KG1 (cell line): ENCODE measurements around the gene DCP1A.
"Not testable (repeated sequence)": the region's sequence is repeated elsewhere in the genome, so short reads cannot be mapped to it uniquely, and the experiment has no call there.

Experiments used
- DNase-seq: peaks from one replicate; lab custom pipeline; 2025; lab: John Stamatoyannopoulos, UW

DCP1A gene

GRCh38 chr3:53328746-53329145 is 18.6 kb downstream of the DCP1A start:
- no peak for DNase-seq

- not testable (repeated sequence) for DNase-seq
These were observed 19.4 kb downstream of the DCP1A start for GRCh38 chr3:53327986-53328385.

GRCh38 chr3:53324105-53324504 is 23.2 kb downstream of the DCP1A start:
- DNase-seq, result no peak

- DNase-seq, result no peak
These were observed 26.6 kb downstream of the DCP1A start for GRCh38 chr3:53320697-53321096.

- no peak for DNase-seq
These were observed 28.8 kb downstream of the DCP1A start for GRCh38 chr3:53318522-53318921.

DNA sequence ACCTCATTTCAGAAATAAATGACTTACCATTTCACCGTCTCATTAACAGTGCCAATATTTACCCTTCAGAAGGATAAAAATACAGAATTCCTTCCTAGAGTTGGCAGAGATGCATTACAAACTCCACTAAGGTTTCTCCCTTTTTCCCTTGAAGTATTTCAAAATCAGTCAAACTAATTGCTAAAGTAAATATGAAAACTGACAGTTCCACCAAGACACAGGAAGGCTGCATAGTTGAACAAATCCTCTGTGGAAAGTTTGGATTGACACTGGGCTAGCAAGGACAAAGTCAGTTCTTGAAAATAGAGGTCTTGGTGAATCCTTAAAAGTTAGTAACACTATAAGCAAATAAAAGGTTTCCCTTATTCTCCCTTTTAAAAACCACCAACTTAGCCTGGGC is 34.5 kb downstream of the DCP1A start:
- DNase-seq, result no peak

DNA sequence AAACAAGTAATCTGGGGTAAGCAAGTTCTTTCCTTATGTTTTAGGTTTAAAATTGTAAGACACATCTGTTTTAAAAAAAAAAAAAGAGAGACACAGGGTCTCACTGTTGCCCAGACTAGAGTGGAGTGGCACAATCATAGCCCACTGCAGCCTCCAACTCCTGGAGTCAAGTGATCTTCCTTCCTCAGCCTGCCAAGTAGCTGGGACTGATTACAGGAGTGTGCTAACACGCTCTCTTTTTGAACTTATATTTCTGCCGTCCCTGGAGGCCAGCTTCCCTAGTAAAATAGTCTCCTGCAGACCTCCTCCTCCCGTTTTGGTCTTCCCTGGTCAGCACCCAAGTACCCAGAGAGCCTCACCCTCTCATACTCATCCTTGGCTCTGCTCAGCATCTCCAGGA is 35.5 kb downstream of the DCP1A start:
- no peak for DNase-seq

DNA sequence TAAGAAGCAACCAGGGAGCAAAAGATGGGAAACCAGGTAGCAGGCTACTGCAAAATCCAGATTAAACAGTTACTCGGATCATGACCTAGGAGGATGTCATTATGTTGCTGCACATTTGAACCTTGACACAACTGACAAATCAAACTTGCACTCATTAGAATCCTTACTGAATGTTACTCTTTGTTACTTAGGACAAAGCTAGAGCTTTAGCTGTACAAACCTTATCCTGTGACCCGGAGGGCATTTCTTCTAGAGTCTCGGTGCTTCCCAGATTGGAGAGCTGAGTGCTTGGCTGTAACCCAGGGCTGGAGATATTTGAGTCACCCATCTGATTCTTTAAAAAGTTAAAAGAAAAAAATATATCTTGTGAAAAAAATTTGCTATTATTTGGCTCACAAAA is 43.4 kb downstream of the DCP1A start:
- DNase-seq, result no peak

DNA sequence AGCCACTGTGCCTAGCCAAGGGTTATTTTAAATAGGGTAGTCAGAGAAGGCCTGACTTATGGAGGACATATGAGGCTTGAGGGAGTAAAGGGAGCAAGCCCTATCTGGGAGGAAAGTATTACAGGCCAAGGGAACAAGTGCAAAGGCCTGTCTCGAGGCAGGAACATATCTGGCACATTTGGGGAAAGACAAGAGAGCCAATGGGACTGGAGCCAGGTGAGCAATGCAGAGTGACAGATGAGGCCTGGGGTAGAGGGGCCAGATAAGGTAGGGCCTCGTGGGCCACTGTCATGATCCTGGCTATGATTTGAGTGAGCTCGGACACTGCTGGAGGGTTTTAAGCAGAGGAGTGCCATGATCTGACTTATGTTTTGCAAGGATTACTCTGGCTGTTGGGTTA is 43.8 kb downstream of the DCP1A start:
- no peak for DNase-seq

DNA sequence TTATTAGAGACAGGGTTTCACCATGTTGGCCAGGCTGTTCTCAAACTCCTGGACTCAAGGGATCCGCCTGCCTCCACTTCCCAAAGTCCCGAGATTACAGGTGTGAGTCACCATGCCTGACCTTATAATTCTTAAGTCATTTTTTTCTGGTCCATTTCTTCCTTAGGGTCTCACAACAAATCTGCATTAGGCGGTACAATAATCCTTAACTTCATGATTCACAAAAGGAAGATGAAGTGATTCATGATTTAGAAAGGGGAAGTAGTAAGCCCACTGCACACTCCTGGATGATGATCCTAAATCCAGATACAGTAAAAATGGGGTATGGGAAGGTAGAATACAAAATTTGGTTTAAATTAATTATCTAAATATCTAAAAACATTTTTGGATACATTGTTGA is 46.5 kb downstream of the DCP1A start:
- DNase-seq, result no peak

GRCh38 chr3:53299611-53300023 is 47.7 kb downstream of the DCP1A start:
- DNase-seq, result peak; percentile 19

DNA sequence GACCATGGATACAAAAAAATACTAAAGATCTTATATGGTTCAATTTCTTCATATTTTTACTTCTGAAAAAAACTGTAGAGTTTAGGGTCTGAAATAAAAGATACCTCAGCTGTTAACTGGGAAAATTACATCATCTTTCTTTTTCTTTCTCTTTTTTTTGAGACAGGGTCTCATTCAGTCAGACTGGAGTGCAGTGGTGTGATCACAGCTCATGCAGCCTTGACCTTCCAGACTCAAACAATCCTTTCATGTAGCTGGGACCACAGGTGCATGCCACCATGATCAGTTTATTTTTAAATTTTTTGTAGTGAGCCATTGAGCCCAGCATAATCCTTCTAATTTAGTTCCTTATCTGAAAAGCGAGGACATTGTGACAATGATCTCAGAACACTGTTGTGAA is 51.9 kb downstream of the DCP1A start:
- DNase-seq, result no peak

DNA sequence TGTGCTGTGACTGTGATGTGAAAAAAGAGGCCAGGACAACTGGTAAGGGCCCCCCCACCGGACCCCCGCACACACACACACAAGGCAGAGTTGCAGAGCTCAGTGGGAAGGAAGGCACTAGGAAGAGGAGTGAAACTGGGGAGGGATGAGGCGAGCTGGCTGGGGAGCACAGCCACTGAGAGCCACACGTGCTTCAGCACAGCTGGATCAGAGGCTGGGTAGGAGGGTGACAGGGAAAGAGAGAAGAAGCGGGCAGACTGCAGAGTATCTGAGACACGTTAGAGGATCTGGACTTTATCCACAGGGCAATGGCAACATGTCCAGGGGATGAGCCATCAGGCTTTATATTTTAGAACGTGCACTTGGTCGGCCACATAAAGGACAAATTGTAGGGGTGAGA is 53.5 kb downstream of the DCP1A start:
- no peak for DNase-seq

- DNase-seq, result no peak
These were observed 59.1 kb downstream of the DCP1A start for GRCh38 chr3:53288214-53288613.

DNA sequence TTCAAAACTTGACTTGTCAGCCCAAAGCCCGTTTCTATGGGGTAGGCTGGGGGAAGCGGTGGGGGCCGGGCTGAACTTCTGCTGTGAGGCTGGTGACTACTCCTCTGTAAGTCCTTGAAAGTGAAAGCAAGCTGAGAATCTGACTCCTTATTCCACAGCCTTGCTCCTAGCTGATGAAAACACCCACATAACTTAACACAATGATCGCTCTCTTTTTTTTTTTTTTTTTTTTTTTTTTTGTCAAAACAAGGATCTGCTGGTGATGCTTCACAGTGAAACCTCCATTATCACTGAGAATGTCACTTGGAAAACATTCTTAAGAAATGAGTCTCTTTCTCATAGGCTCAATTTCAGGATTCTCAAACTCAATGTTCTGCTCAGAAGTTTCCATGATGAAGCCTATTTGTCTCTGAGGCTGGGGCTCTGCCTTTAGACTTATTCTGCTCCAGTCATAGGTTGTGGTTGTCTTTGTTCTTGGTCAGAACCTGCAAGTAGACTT is 60.2 kb downstream of the DCP1A start:
- DNase-seq, result no peak

GRCh38 chr3:53286727-53287126 is 60.6 kb downstream of the DCP1A start:
- DNase-seq, result no peak

GRCh38 chr3:53282581-53282980 is 64.8 kb downstream of the DCP1A start:
- no peak for DNase-seq

DNA sequence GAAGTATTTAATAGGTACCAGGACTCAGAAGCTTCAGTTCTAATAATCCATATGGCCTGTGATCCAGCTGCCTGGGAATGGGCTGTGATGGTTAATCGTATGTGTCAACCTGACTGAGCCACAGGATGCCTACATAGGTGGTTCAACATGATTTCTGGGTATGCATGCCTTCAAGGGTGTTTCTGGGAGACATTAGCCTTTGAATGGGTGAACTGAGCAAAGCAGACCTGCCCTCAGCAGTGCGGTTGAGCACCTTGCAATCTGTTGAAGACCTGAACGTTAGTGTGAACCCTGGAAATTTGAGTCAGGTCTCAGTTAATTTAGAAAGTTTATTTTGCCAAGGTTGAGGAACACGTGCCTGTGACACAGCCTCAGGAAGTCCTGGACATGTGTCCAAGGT is 68.7 kb downstream of the DCP1A start:
- no peak for DNase-seq

GRCh38 chr3:53274938-53275605 is 72.3 kb downstream of the DCP1A start:
- DNase-seq, result peak; percentile 45

DNA sequence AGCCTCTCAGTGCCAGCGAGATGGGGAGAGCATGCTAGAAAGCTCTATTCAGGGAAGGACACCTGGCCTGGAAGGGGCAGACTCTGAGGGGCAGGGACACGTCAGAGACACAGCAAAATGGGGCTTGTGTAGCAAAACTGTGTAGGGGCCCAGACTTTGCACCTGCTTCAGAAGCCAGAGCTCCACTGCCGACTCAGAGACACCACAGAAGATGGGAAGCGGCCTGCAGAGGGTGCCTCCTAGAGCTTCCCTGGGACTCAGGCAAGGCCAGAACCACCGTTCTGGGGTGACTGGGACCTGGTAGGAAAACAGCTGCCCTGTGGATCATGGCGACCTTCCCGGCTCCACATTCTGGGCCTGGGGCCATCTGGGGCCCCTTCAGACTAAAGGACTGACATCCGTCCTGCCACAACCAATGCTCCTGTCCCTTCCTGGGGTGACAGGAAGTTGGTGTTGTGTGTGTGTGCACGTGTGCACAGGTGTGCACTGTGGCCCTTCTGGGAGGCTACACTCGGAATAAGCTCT is 74.1 kb downstream of the DCP1A start:
- DNase-seq, result no peak

GRCh38 chr3:53269888-53270880 is 77.2 kb downstream of the DCP1A start:
- DNase-seq, result peak; percentile 90

DNA sequence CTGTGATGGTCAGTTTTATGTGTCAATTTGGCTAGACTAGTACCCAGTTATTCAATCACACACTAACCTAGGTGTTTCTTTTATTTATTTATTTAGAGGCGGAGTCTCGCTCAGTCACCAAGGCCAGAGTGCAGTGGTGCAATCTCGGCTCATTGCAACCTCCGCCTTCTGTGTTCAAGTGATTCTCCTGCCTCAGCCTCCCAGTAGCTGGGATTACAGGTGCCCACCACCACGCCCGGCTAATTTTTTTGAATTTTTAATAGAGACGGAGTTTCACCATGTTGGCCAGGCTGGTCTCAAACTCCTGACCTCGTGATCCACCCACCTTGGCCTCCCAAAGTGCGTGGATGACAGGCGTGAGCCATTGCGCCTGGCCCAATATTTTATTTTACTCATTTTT is 78.2 kb downstream of the DCP1A start:
- DNase-seq, result not testable (repeated sequence)

DNA sequence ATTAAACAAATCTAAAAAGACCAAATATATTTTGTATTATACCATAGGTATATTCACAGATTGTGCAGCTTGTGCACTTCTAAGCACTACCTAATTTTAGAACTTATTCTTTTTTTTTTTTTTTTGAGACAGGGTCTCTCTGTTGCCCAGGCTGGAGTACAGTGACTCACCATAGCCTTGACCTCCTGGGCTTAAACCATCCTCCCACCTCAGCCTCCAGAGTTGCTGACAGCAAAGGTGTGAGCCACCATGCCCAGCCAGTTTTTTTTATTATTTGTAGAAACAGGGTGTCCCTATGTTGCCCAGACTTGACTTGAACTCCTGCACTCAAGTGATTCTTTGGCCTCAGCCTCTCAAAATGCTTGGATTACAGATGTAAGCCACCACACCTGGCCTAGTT is 79.6 kb downstream of the DCP1A start:
- no peak for DNase-seq
